Ecto neural progenitor cell (in vitro differentiated cells): ENCODE data around the gene SLCO2A1.

Experiments
- DNase-seq: peaks from one replicate; pipeline ENCODE4 v3.0.0-alpha.2; 2018; ENCODE audit warnings: low spot score

Gene SLCO2A1

DNA sequence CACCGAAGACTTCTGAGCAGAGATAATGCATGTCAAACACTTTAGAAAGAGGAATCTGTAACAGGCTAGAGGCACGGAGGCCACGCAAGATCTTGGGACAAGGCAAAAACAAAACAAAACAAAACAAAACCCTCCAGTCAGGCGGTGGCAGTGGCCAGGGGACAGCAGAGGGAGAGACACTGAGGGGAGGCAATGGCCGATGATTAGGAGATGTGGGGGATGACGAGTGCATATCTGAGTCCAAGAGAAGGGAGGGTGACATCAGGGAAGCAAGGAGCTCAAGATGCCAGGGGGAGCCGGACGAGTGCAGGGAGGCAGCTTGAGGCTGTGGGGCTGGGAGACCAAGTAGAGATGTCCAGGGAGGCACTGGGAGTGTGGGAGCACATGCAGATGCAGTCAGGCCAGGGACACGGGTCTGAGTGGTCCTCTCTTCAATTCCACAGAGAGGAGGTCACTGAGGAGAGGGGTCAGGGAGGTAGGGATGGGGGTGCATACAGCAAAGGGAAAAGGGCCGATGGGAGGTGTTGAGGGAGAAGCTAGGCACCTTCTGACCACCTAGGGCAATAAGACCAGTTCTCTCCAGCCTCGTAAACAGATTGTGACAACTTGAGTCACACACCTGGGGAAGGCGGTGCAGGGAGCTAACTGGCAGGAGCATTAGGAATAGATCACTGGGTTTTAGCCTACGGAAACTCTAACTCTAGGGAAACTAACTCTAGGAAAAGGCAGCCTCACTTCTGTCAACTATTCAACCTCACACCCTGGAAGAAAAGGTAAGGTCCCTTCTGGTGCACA is 29.6 kb downstream of the SLCO2A1 start:
- DNase-seq: no peak

DNA sequence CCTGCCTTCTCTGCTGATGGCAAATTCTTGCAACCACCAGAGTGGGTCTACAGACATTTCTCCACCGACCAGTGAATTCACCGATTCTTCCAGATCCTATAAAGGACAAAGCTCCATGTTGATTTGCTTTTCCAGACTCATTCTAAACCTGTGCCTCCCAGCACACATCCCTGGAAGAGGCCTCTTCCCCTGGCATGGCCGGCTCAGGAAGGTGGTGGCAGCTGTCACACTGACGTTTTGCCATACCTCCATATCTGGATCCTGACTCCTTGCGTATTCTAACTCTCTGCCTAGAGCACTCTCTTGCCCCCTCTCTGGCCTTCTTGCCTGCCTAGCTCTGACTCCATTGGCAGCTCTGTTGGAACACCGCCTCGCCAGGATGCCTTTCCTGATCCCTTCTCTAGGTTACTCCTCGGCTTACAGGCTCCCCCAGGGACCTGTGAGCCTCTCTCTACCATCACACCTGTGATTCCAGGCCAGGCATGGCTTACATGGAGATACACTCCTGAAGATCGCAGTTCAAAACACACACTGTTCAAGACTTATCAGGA is 31.0 kb downstream of the SLCO2A1 start:
- DNase-seq: no peak

DNA sequence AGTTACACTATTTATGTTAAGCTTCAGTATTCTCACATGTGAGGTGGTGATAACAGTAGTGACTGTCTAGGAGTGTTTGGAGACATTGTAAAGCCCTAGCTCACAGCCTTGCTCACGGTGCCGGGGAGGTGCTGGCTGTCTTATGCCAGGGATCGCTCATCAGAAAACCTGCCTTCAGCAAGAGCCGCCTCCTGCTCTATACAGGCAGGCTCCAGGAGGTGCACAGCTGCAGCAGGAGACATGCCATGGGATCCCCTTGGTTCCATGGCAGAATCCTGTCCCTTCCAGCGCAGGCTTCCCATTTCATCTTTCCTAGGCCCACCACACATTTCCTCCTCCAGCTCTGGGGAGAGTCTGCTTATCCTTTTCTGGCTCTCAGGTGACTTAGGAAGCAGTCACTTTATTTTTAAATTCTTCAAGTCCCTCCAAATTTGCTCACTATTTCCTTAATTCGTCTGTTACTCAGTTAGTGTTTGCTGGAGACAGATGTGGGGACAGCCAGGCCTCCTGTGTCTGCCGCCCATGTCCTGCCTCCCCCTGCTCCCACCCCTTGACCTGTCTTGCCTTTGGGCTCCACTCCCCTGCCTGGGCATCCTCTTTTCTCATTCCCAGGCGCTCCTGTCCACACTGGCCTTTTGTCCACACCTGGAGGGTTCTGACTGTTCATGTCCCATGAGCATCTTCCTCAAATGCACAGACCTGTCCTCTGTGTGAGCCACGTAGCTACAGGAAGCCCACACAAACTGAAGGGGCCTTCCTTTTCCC is 31.7 kb downstream of the SLCO2A1 start:
- DNase-seq: no peak

DNA sequence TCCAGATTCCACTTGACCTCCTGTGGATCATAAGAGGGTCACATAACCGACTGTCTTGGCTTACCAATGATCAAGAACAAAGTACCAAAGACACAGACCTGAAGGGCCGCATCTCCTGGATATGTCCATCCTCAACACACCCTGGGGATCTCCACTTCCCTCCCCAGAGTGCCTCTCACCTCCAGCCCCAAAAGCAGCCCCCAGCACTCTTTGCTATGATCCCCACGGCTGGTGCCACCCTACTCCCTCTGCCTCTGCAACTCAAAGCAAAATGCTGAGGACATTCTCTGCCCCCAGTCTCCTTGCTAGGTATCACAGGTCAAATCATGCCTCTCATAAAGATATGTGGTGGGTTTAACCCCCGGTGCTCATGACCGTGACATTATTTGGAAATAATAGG is 32.7 kb downstream of the SLCO2A1 start:
- no peak for DNase-seq

GRCh38 chr3:133996251-133996661 is 33.5 kb downstream of the SLCO2A1 start:
- DNase-seq: no peak

- no peak for DNase-seq
Measured at GRCh38 chr3:133995264-133995663, 34.5 kb downstream of the SLCO2A1 start.

DNA sequence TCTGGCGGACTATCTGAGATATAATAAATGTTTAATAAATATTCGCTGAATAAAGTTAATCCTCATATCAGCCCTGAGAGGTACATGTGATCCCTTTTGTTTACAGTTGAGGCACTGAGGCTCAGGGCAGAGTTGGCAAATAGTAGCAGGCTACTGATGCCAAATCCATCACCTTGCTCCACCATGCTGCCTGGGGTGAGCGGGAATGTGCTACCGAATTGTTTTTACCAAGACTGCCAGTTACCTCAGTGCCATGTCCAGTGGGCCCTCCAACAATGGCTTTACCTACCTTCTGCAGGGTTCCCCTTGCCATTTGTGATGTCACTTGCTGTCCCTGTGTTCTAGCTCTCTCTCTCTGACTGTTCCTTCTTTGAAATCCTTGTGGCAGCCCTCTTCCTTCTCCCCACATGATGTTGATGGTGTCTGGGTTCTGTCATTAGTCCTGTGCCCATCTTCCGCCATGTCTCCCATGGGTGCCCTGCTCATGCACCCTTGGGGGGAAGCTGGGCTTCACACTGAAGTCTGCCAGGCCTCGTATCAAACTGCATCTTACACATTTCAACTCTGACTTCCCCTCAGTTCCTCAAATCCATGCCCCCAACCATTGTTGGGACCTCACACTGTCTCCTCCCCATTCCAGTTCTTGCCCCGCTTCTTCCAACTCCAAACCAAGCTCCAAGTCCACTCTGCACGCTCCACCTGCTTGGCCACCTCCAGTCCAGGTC is 35.4 kb downstream of the SLCO2A1 start:
- no peak for DNase-seq

DNA sequence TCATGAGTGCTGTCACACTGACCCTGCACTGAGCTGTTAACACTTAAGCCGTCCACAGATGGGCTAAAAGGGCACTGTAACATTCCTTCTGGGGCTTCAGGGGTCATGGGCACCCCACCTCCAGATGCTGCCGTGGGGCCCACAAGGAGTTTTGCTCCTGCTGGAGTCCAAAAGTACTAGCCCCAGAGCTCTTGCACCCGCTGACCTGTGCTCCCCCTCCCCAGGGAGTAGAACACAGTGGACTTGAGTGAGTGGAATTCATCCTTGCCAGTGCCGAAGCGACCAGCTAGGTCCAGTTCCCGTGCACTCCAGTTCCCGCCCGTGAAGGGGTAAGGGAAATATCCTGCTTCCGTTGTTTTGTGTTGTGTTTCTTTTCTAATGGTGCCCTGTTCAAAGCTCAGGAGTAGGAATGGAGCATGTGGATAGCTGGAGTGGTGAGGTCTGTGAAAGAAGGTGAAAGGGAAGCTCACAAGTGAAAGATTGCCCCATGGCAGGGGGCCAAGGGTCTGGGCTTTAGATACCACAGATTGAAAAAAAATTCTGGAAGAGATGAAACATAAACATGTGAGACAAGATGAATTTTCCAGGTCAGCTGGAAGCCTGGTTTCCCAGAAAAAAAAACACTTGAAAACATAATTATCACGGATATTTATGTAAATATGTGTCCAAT is 36.6 kb downstream of the SLCO2A1 start:
- DNase-seq: no peak

- DNase-seq: no peak
Measured at GRCh38 chr3:133992381-133992780, 37.3 kb downstream of the SLCO2A1 start.

GRCh38 chr3:133991637-133992036 is 38.1 kb downstream of the SLCO2A1 start:
- no peak for DNase-seq

DNA sequence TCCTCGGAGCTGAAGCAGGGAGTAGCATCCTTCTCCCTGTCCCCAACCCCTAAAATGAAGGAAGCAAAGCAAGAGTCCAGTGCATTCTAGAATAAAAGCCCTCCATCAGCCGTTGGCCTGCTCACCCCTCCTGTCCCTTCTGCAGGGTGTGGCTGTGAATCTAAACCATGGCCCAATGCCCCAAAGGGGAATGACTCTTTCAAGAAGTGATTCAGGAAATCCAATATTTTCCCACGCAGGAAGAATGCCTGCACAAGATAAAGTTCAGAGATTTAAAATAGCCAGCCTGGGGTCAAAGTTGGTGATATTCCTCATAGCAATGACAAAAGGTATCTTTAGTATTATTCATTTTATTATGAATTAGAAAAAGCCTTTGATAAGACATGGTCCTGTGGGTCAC is 38.5 kb downstream of the SLCO2A1 start:
- DNase-seq: no peak

GRCh38 chr3:133989936-133990702 is 39.6 kb downstream of the SLCO2A1 start:
- no peak for DNase-seq

- DNase-seq: no peak
Measured at GRCh38 chr3:133988631-133989161, 41.0 kb downstream of the SLCO2A1 start.

GRCh38 chr3:133987948-133988484 is 41.7 kb downstream of the SLCO2A1 start:
- no peak for DNase-seq

GRCh38 chr3:133987136-133987535 is 42.6 kb downstream of the SLCO2A1 start:
- DNase-seq: no peak

GRCh38 chr3:133986311-133986710 is 43.4 kb downstream of the SLCO2A1 start:
- DNase-seq: no peak

GRCh38 chr3:133984975-133985374 is 44.8 kb downstream of the SLCO2A1 start:
- no peak for DNase-seq

DNA sequence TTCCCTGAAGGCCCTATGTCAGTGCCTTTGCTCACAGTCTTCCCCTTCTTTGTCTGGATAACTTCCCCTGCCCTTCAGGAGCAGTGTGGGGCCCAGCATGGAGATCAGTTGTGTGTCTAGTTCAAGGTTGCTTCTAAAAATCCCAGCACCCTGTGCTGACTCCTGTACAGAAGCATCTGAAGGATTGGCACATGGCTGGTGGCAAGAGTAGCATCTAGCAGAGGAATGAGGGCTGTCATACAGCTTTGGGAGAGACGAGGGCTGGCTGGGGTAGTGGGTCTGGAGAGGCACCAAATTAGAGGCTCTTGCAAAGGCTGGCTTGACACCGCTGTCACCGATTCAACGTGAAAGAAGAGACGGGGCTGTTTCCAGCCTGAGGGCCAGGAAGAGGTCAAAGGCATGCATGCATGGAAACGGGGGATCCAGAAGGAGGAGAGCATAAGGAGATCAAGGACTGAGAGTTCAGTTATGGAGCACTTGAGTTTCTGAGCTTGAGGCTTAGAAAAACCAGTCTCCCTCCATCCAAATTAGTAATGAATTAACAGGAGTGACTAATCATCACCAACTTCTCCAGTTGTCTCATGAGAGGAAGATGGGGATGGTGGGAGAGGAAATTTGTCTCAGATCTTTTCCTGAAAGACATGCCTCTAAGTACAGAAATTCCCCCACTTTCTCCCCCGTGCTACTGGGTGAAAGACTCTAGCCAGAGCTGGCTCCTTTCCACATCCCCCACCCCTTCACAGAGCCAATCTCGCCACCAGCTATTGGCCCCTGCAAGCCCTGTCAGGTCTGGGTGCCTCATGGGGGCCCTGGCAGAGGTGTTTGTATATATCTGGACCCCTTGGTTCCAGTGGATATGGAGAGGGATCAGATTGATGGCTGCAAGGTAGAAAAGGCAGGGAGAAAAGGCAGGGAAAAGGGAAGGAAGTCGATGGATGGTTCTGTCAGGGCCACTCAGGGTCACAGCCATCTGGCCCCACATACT is 45.9 kb downstream of the SLCO2A1 start:
- no peak for DNase-seq

- no peak for DNase-seq
Measured at GRCh38 chr3:133983126-133983525, 46.6 kb downstream of the SLCO2A1 start.
